ENCODE results near the gene CSH1.
"Not testable (repeated sequence)": the region's sequence is repeated elsewhere in the genome, so short reads cannot be mapped to it uniquely, and the experiment has no call there.

The CSH1 gene

GRCh38 chr17:63873577-63873976, 22.8 kb downstream of the CSH1 start, which contains the start of gene CSH2:
TSS of gene CSH2 (minus strand) at chr17:63873677. CDS start at chr17:63873614, 63 bp downstream.
- H3K27me3 ChIP-seq; H3K27ac ChIP-seq; H3K4me3 ChIP-seq; DNase-seq; H3K4me1 ChIP-seq; intact Hi-C loops (cut with DNase I; ENCODE audit: low total_unique reads); H3K36me3 ChIP-seq; H3K9me3 ChIP-seq: not testable (repeated sequence)

- H3K27ac ChIP-seq; H3K27me3 ChIP-seq; H3K4me3 ChIP-seq; H3K9me3 ChIP-seq; H3K4me1 ChIP-seq; DNase-seq; intact Hi-C loops (cut with DNase I; ENCODE audit: low total_unique reads); H3K36me3 ChIP-seq: not testable (repeated sequence)
Observed at GRCh38 chr17:63871646-63872365, 24.6 kb downstream of the CSH1 start.

- H3K4me3 ChIP-seq; H3K27me3 ChIP-seq; intact Hi-C loops (cut with DNase I; ENCODE audit: low total_unique reads); H3K4me1 ChIP-seq; H3K36me3 ChIP-seq; H3K27ac ChIP-seq; DNase-seq; H3K9me3 ChIP-seq: not testable (repeated sequence)
Observed at GRCh38 chr17:63870292-63870665, 26.1 kb downstream of the CSH1 start.

GRCh38 chr17:63869491-63870291, 26.7 kb downstream of the CSH1 start:
- H3K9me3 ChIP-seq, DNase-seq, H3K27me3 ChIP-seq, H3K4me3 ChIP-seq, H3K4me1 ChIP-seq, H3K27ac ChIP-seq, H3K36me3 ChIP-seq: not testable (repeated sequence)
- intact Hi-C loops (cut with DNase I; ENCODE audit: low total_unique reads): loop anchor here (5.0 kb wide), 1 partner anchor 442 kb away; no protein-coding TSS in a partner anchor

- not testable (repeated sequence) for H3K9me3 ChIP-seq, H3K27ac ChIP-seq, H3K36me3 ChIP-seq, H3K4me1 ChIP-seq, DNase-seq, H3K4me3 ChIP-seq, H3K27me3 ChIP-seq
- intact Hi-C loops (cut with DNase I; ENCODE audit: low total_unique reads): loop anchor here (5.0 kb wide), 1 partner anchor 439 kb away; no protein-coding TSS in a partner anchor
Observed at GRCh38 chr17:63866625-63867024, 29.7 kb downstream of the CSH1 start.

- no peak for TF ChIP-seq CTCF (IDR thresholded peaks at IDR 0.05)
- H3K27ac ChIP-seq: no peak overlapping the region
- intact Hi-C loops (cut with DNase I; ENCODE audit: low total_unique reads): no loop called here
- no peaks in the 10 kb centered on the region for H3K9me3 ChIP-seq
- DNase-seq: no peak
- no peaks in the 10 kb centered on the region for H3K27me3 ChIP-seq
- no peaks in the 10 kb centered on the region for H3K36me3 ChIP-seq
- H3K4me3 ChIP-seq: no peak overlapping the region
- no peaks in the 10 kb centered on the region for H3K4me1 ChIP-seq
Observed at GRCh38 chr17:63859257-63859656, 37.1 kb downstream of the CSH1 start.

GRCh38 chr17:63856425-63856824, 39.9 kb downstream of the CSH1 start:
- intact Hi-C loops (cut with DNase I; ENCODE audit: low total_unique reads); H3K4me1 ChIP-seq; H3K27ac ChIP-seq; H3K36me3 ChIP-seq; H3K9me3 ChIP-seq; H3K27me3 ChIP-seq; H3K4me3 ChIP-seq; DNase-seq: not testable (repeated sequence)

- H3K27ac ChIP-seq: no peak overlapping the region
- intact Hi-C loops (cut with DNase I; ENCODE audit: low total_unique reads): no loop called here
- no peak overlapping the region for H3K4me3 ChIP-seq
- H3K36me3 ChIP-seq: no peaks in the 10 kb centered on the region
- no peaks in the 10 kb centered on the region for H3K4me1 ChIP-seq
- no peaks in the 10 kb centered on the region for H3K9me3 ChIP-seq
- H3K27me3 ChIP-seq: no peaks in the 10 kb centered on the region
- TF ChIP-seq CTCF (IDR thresholded peaks at IDR 0.05): no peak
- DNase-seq: no peak
Observed at GRCh38 chr17:63855185-63855584, 41.2 kb downstream of the CSH1 start.
